Measurements from ENCODE around the gene WNT10A.

The WNT10A gene

DNA sequence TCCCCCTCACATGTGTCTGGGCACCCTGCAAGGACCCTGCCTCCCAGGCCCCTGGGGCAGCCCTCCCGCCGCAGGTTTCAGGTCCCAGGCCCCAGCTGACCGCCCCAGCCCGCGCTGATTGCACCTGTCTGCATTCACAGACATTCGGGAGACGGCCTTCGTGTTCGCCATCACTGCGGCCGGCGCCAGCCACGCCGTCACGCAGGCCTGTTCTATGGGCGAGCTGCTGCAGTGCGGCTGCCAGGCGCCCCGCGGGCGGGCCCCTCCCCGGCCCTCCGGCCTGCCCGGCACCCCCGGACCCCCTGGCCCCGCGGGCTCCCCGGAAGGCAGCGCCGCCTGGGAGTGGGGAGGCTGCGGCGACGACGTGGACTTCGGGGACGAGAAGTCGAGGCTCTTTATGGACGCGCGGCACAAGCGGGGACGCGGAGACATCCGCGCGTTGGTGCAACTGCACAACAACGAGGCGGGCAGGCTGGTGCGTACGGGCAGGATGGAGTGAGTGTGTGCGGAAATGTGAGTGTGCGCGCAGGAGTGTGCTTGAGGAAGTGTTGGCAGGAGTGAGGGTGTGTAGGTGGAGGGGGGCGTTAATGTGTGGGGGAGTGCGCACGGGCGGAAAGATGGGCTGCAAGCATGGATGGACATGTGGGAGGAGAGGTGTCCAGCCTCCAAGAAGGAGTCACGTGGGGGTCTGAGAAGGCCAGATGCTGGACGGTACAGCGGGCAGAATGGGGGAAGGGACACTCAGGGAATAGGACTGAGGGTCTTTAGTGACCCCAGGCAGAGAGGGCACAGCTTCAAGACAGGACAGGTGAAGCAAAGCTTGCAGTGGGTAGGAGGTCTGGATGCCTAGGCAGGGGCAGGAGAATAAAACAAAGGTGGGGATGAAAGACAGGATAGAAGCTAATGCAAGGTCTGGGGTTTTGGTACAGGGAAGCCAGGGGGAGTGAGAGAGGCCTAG, 9.0 kb upstream of the WNT10A start:
- DNase-seq (ENCODE audit: low read depth): no peak
- peak overlapping the region; percentile 32 for H3K4me3 ChIP-seq (ENCODE audit: low read depth, low read length)

DNA sequence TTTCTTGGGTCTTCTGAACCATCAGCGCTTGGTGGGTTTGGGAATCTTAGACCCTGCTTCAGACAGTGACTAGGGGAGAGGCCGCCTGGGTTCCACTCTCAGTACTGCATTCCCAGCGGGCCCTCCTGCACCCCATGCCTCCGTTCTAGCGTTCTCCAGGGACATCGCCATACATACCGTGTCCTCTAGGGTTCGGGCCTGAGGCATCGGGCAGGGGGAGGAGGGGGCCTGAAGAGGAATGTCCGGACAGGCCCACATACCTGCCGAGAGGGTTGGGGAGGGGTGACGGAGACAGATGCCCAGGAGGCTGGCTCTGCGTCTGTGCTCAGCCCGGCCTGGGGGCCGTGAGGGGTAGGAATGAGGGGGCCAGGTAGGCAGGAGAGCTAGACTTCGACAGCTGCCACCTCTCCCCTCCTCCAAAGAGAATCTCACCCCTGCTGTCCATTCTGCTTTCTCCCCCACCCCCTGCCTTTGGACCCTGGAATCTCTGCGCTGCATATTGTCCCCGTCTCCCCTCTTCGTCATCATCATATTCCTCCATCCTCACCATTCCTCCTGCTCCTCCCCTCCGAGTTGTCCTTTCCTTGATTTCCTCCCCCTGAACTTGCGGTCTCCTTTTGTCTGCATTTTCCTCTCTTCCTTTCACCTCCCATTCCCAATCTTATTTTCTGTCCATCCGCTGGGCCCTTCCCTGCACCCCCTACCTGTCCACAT, 7.8 kb upstream of the WNT10A start:
- TF ChIP-seq, protein P1, sequence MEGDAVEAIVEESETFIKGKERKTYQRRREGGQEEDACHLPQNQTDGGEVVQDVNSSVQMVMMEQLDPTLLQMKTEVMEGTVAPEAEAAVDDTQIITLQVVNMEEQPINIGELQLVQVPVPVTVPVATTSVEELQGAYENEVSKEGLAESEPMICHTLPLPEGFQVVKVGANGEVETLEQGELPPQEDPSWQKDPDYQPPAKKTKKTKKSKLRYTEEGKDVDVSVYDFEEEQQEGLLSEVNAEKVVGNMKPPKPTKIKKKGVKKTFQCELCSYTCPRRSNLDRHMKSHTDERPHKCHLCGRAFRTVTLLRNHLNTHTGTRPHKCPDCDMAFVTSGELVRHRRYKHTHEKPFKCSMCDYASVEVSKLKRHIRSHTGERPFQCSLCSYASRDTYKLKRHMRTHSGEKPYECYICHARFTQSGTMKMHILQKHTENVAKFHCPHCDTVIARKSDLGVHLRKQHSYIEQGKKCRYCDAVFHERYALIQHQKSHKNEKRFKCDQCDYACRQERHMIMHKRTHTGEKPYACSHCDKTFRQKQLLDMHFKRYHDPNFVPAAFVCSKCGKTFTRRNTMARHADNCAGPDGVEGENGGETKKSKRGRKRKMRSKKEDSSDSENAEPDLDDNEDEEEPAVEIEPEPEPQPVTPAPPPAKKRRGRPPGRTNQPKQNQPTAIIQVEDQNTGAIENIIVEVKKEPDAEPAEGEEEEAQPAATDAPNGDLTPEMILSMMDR (IDR thresholded peaks at IDR 0.05; ENCODE audit: insufficient read depth, low read depth, low read length, missing control alignments): no peak
- no peak for DNase-seq (ENCODE audit: low read depth)
- H3K4me3 ChIP-seq (ENCODE audit: low read depth, low read length): no peak overlapping the region

More for the DNA sequence above, 9.0 kb upstream of the WNT10A start:
- TF ChIP-seq, protein P1 (IDR thresholded peaks at IDR 0.05; ENCODE audit: insufficient read depth, low read depth, low read length, missing control alignments): no peak

DNA sequence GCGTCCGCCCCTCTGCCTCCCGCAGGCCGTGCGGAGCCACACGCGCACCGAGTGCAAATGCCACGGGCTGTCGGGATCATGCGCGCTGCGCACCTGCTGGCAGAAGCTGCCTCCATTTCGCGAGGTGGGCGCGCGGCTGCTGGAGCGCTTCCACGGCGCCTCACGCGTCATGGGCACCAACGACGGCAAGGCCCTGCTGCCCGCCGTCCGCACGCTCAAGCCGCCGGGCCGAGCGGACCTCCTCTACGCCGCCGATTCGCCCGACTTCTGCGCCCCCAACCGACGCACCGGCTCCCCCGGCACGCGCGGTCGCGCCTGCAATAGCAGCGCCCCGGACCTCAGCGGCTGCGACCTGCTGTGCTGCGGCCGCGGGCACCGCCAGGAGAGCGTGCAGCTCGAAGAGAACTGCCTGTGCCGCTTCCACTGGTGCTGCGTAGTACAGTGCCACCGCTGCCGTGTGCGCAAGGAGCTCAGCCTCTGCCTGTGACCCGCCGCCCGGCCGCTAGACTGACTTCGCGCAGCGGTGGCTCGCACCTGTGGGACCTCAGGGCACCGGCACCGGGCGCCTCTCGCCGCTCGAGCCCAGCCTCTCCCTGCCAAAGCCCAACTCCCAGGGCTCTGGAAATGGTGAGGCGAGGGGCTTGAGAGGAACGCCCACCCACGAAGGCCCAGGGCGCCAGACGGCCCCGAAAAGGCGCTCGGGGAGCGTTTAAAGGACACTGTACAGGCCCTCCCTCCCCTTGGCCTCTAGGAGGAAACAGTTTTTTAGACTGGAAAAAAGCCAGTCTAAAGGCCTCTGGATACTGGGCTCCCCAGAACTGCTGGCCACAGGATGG, 7.1 kb upstream of the WNT10A start:
- peak; percentile 44 for DNase-seq (ENCODE audit: low read depth)
- no peak overlapping the region for H3K4me3 ChIP-seq (ENCODE audit: low read depth, low read length)
- TF ChIP-seq, protein P1 (IDR thresholded peaks at IDR 0.05; ENCODE audit: insufficient read depth, low read depth, low read length, missing control alignments): no peak

DNA sequence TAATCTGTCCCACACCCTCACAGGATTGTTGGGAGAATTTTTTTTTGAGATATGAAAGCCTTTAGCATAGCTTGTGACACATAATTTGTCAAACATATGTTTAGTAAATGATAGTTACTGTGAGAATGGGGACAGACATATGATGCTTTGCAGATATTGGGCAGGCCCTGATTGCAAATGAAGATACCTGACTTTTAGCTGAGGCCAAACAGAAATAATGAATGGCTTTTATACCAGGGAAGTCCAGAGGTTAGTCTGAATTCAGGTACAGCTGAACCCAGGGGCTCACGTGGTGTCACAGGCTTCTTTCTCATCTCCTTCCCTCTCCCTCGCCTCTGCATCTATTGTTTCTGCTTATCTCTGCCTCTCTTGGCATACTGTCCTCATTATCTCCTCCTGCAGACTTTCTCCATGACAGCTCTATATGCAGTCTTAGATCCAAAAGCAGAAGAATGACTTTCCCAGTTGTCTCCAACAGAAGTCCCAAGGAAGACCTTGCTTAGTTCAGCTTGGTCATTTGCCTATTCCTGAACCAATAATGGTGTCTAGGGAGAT, 4.9 kb upstream of the WNT10A start:
- TF ChIP-seq, protein P1 (IDR thresholded peaks at IDR 0.05; ENCODE audit: insufficient read depth, low read depth, low read length, missing control alignments): no peak
- H3K4me3 ChIP-seq (ENCODE audit: low read depth, low read length): no peak overlapping the region
- no peak for DNase-seq (ENCODE audit: low read depth)

DNA sequence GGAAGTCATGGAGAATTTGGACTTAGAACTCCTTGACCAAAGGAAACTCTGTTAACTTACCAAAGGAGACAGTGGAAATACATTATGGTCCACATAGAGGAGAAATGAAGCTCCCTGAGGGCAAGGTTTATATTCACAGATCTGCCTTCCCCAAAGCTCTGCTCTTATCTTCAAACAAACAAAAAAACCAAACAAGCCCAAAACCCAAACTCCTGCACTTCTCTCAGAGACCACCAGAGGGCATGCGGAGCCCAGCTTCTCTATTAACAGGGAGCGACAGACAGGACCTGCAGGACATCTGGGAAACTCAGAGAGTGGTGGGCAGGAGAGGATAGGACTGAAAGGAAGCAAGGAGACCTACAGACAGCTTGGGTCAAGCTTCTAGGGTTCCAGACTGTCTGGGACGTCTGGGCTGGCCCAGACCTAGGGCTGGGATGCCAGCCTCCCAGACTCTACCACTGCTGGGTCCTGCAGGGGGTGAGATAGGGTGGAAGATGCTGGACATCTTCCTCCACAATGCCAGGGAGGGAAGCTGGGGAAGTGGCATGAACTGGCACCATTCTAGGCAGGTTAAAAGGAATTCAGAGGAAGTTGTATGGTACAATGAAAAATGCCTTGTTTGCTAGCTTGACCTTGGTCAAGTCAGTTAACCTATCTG, 4.0 kb upstream of the WNT10A start:
- peak; percentile 78 for DNase-seq (ENCODE audit: low read depth)
- TF ChIP-seq, protein P1 (IDR thresholded peaks at IDR 0.05; ENCODE audit: insufficient read depth, low read depth, low read length, missing control alignments): peak; percentile 94

DNA sequence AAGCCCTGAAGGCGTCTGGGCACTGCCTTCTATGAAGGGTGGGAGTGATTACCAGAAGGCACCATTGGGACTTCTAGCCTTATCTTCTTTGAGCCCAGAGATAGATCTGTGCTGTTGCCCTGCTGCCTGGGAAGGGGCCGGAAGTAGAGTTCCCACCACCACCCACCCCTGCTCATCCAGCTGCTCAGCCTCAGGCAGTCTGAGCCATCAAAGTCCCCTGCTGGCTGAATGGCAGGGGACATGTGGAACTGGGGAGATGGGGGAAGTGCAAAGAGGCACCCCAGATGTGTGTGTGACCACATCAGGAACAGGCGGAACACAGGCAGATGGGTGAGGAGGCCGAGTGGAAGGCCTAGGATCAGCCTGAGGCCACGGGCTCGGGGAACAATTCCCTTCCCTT, 3.3 kb upstream of the WNT10A start:
- no peak for DNase-seq (ENCODE audit: low read depth)
- no peak overlapping the region for H3K4me3 ChIP-seq (ENCODE audit: low read depth, low read length)
- TF ChIP-seq, protein P1 (IDR thresholded peaks at IDR 0.05; ENCODE audit: insufficient read depth, low read depth, low read length, missing control alignments): no peak

More for the DNA sequence above, 4.0 kb upstream of the WNT10A start:
- no peak overlapping the region for H3K4me3 ChIP-seq (ENCODE audit: low read depth, low read length)

Measured in GM12865 (cell line).